HEK293 (cell line): Measurements from ENCODE around the gene COPG2.

Source experiments
- REST ChIP-seq: fragments of 450-650 bp; formaldehyde crosslinking; IDR thresholded peaks from 2 replicates; pipeline ENCODE4 v1.5.1; 2016; ENCODE audit warnings: missing biosample characterization, missing genetic modification characterization
- TF ChIP-seq, protein P1 (sequence below): fragments of 450-650 bp; formaldehyde crosslinking; IDR thresholded peaks from 2 replicates; pipeline ENCODE4 v1.5.1; 2016; ENCODE audit warnings: missing biosample characterization, missing genetic modification characterization

- no peak for TF ChIP-seq REST (tag by site-specific recombination)
- TF ChIP-seq, protein P1, sequence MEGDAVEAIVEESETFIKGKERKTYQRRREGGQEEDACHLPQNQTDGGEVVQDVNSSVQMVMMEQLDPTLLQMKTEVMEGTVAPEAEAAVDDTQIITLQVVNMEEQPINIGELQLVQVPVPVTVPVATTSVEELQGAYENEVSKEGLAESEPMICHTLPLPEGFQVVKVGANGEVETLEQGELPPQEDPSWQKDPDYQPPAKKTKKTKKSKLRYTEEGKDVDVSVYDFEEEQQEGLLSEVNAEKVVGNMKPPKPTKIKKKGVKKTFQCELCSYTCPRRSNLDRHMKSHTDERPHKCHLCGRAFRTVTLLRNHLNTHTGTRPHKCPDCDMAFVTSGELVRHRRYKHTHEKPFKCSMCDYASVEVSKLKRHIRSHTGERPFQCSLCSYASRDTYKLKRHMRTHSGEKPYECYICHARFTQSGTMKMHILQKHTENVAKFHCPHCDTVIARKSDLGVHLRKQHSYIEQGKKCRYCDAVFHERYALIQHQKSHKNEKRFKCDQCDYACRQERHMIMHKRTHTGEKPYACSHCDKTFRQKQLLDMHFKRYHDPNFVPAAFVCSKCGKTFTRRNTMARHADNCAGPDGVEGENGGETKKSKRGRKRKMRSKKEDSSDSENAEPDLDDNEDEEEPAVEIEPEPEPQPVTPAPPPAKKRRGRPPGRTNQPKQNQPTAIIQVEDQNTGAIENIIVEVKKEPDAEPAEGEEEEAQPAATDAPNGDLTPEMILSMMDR (tag by site-specific recombination): no peak
These were observed 125.0 kb downstream of the COPG2 start for GRCh38 chr7:130543487-130544010.
